ENCODE data around the gene GYG1.
"Not testable (repeated sequence)": the region's sequence is repeated elsewhere in the genome, so short reads cannot be mapped to it uniquely, and the experiment has no call there.

GYG1 gene
- 45.1 to 51.0 reads per million in 2 donors for total RNA-seq

GRCh38 chr3:148991219-148992026, at the start of gene GYG1:
TSS of gene GYG1 (plus strand) at chr3:148991540. CDS start at chr3:148991641, 101 bp downstream.
- peak; percentile 69 for DNase-seq

GRCh38 chr3:148943506-148944205, 47.7 kb upstream of the GYG1 start:
- DNase-seq, result no peak

- DNase-seq, result no peak
Observed at GRCh38 chr3:148945116-148945515, 46.2 kb upstream of the GYG1 start.

- no peak for DNase-seq
Observed at GRCh38 chr3:148948913-148949657, 42.3 kb upstream of the GYG1 start.

- DNase-seq, result no peak
Observed at GRCh38 chr3:148950806-148951205, 40.5 kb upstream of the GYG1 start.

- no peak for DNase-seq
Observed at GRCh38 chr3:148951599-148952361, 39.6 kb upstream of the GYG1 start.

GRCh38 chr3:148953094-148953493, 38.2 kb upstream of the GYG1 start:
- no peak for DNase-seq

GRCh38 chr3:148954981-148955380, 36.4 kb upstream of the GYG1 start:
- DNase-seq, result no peak

GRCh38 chr3:148955544-148956346, 35.6 kb upstream of the GYG1 start:
- no peak for DNase-seq

- DNase-seq, result no peak
Observed at GRCh38 chr3:148957586-148957985, 33.8 kb upstream of the GYG1 start.

- DNase-seq, result no peak
Observed at GRCh38 chr3:148958696-148959095, 32.6 kb upstream of the GYG1 start.

GRCh38 chr3:148962513-148962912, 28.8 kb upstream of the GYG1 start:
- DNase-seq, result no peak

GRCh38 chr3:148964809-148965208, 26.5 kb upstream of the GYG1 start:
- DNase-seq, result no peak

- DNase-seq, result no peak
Observed at GRCh38 chr3:148968321-148968720, 23.0 kb upstream of the GYG1 start.

GRCh38 chr3:148970271-148970670, 21.1 kb upstream of the GYG1 start:
- no peak for DNase-seq

- DNase-seq, result no peak
Observed at GRCh38 chr3:148971401-148972163, 19.8 kb upstream of the GYG1 start.

- no peak for DNase-seq
Observed at GRCh38 chr3:148974726-148975125, 16.6 kb upstream of the GYG1 start.

- DNase-seq, result no peak
Observed at GRCh38 chr3:148975248-148975647, 16.1 kb upstream of the GYG1 start.

GRCh38 chr3:148975696-148976095, 15.6 kb upstream of the GYG1 start:
- no peak for DNase-seq

GRCh38 chr3:148981273-148981672, 10.1 kb upstream of the GYG1 start:
- DNase-seq, result no peak

- not testable (repeated sequence) for DNase-seq
Observed at GRCh38 chr3:148987551-148987950, 3.8 kb upstream of the GYG1 start.
